ENCODE measurements around the gene PACRGL. TPM values are rescaled to one million over a fixed set of nuclear protein-coding genes. Genes with fewer than 3 reads are reported as not detected.
"Not testable (repeated sequence)": the region's sequence is repeated elsewhere in the genome, so short reads cannot be mapped to it uniquely, and the experiment has no call there.

PACRGL gene
- total RNA-seq, 1 donor from 2014 or later: 11.5 TPM

- DNase-seq (ENCODE audit: low spot score): no peak
Measured at GRCh38 chr4:20723019-20723418, 22.8 kb downstream of the PACRGL start.

- DNase-seq (ENCODE audit: low spot score): no peak
Measured at GRCh38 chr4:20723463-20723862, 23.2 kb downstream of the PACRGL start.

- DNase-seq (ENCODE audit: low spot score): no peak
Measured at GRCh38 chr4:20724915-20725314, 24.7 kb downstream of the PACRGL start.

GRCh38 chr4:20735931-20736330 is 35.7 kb downstream of the PACRGL start:
- no peak for DNase-seq (ENCODE audit: low spot score)

GRCh38 chr4:20746000-20746399 is 45.7 kb downstream of the PACRGL start:
- not testable (repeated sequence) for DNase-seq (ENCODE audit: low spot score)

- DNase-seq (ENCODE audit: low spot score): no peak
Measured at GRCh38 chr4:20752641-20753040, 52.4 kb downstream of the PACRGL start.

GRCh38 chr4:20754036-20754435 is 53.8 kb downstream of the PACRGL start:
- no peak for DNase-seq (ENCODE audit: low spot score)

GRCh38 chr4:20760053-20760452 is 59.8 kb downstream of the PACRGL start:
- DNase-seq (ENCODE audit: low spot score): no peak

GRCh38 chr4:20761382-20761781 is 61.1 kb downstream of the PACRGL start:
- no peak for DNase-seq (ENCODE audit: low spot score)

GRCh38 chr4:20761826-20762225 is 61.6 kb downstream of the PACRGL start:
- no peak for DNase-seq (ENCODE audit: low spot score)

- no peak for DNase-seq (ENCODE audit: low spot score)
Measured at GRCh38 chr4:20764366-20764992, 64.2 kb downstream of the PACRGL start.

- no peak for DNase-seq (ENCODE audit: low spot score)
Measured at GRCh38 chr4:20773144-20773997, 73.1 kb downstream of the PACRGL start.

- DNase-seq (ENCODE audit: low spot score): no peak
Measured at GRCh38 chr4:20778896-20779295, 78.6 kb downstream of the PACRGL start.

- DNase-seq (ENCODE audit: low spot score): not testable (repeated sequence)
Measured at GRCh38 chr4:20783134-20783533, 82.9 kb downstream of the PACRGL start.

GRCh38 chr4:20787940-20788665 is 87.8 kb downstream of the PACRGL start:
- DNase-seq (ENCODE audit: low spot score): no peak
